ENCODE results near the gene COG4. TPM values are rescaled to one million over a fixed set of nuclear protein-coding genes. Genes with fewer than 3 reads are reported as not detected.

Gene COG4
- total RNA-seq, 2 donors from 2014 or later, result 54.8 to 84.7 TPM

- no peak for DNase-seq
- Histone ChIP-seq H3K9ac (ENCODE audit: low read depth in 2 of 2, low read length in 2 of 2) (no peak overlapping the region), H3K27me3 (no peaks in the 10 kb centered on the region), H3K4me1 (no peaks in the 10 kb centered on the region), H3K27ac (no peak overlapping the region), H3K4me3 (no peak overlapping the region), H3K36me3 (peaks cover 6% of the 10 kb centered on the region), H3K9me3 (no peaks in the 10 kb centered on the region)
- TF ChIP-seq CTCF (IDR thresholded peaks at IDR 0.05), result no peak
- intact Hi-C loops (cut with DNase I), result no loop called here
Observed at GRCh38 chr16:70484867-70485266, 38.5 kb downstream of the COG4 start.

- no peak overlapping the region for H3K9ac ChIP-seq (ENCODE audit: low read depth in 2 of 2, low read length in 2 of 2)
- no peak for TF ChIP-seq CTCF (IDR thresholded peaks at IDR 0.05)
- intact Hi-C loops (cut with DNase I), result no loop called here
Observed at GRCh38 chr16:70483426-70483825, 39.9 kb downstream of the COG4 start.

GRCh38 chr16:70482624-70483023 is 40.7 kb downstream of the COG4 start:
- H3K27ac ChIP-seq, result no peak overlapping the region
- no peaks in the 10 kb centered on the region for H3K4me1 ChIP-seq
- H3K9ac ChIP-seq (ENCODE audit: low read depth in 2 of 2, low read length in 2 of 2), result no peak overlapping the region
- no peaks in the 10 kb centered on the region for H3K9me3 ChIP-seq
- TF ChIP-seq CTCF (IDR thresholded peaks at IDR 0.05), result no peak
- intact Hi-C loops (cut with DNase I), result no loop called here
- H3K27me3 ChIP-seq, result no peaks in the 10 kb centered on the region
- peaks cover 6% of the 10 kb centered on the region for H3K36me3 ChIP-seq
- H3K4me3 ChIP-seq, result no peak overlapping the region
- no peak for DNase-seq

More at GRCh38 chr16:70483426-70483825, 39.9 kb downstream of the COG4 start:
- H3K9me3 ChIP-seq, result no peaks in the 10 kb centered on the region
- H3K4me3 ChIP-seq, result no peak overlapping the region
- no peak for DNase-seq
- H3K27me3 ChIP-seq, result no peaks in the 10 kb centered on the region
- peaks cover 6% of the 10 kb centered on the region for H3K36me3 ChIP-seq
- H3K27ac ChIP-seq, result no peak overlapping the region
- H3K4me1 ChIP-seq, result no peaks in the 10 kb centered on the region

- Histone ChIP-seq H3K27ac (no peak overlapping the region), H3K36me3 (peaks cover 6% of the 10 kb centered on the region), H3K27me3 (no peaks in the 10 kb centered on the region), H3K4me1 (no peaks in the 10 kb centered on the region), H3K4me3 (no peak overlapping the region), H3K9me3 (no peaks in the 10 kb centered on the region), H3K9ac (ENCODE audit: low read depth in 2 of 2, low read length in 2 of 2) (no peak overlapping the region)
- no peak for TF ChIP-seq CTCF (IDR thresholded peaks at IDR 0.05)
- DNase-seq, result no peak
- intact Hi-C loops (cut with DNase I), result no loop called here
Observed at GRCh38 chr16:70481929-70482536, 41.3 kb downstream of the COG4 start.

GRCh38 chr16:70480127-70481105 is 42.9 kb downstream of the COG4 start:
- DNase-seq, result no peak
- H3K27ac ChIP-seq, result no peak overlapping the region
- H3K36me3 ChIP-seq, result peaks cover 6% of the 10 kb centered on the region
- no peak overlapping the region for H3K4me3 ChIP-seq
- no peaks in the 10 kb centered on the region for H3K27me3 ChIP-seq
- no peak overlapping the region for H3K9ac ChIP-seq (ENCODE audit: low read depth in 2 of 2, low read length in 2 of 2)
- no peak for TF ChIP-seq CTCF (IDR thresholded peaks at IDR 0.05)
- intact Hi-C loops (cut with DNase I), result no loop called here
- H3K4me1 ChIP-seq, result no peaks in the 10 kb centered on the region
- no peaks in the 10 kb centered on the region for H3K9me3 ChIP-seq

Data from colonic mucosa (tissue), 4 donors.